ENCODE measurements around the gene FYB1.

GRCh38 chr5:39109606-39110005, 109.8 kb downstream of the FYB1 start:
- TF ChIP-seq CTCF (conservative IDR thresholded peaks at IDR 0.05 in 1 of 2, IDR thresholded peaks at IDR 0.05 in 1 of 2; ENCODE audit: extremely low read depth in 1 of 2, insufficient read depth in 1 of 2, low read depth in 1 of 2, low read length in 2 of 2) = no peak
- TF ChIP-seq EZH2 (IDR thresholded peaks at IDR 0.05; ENCODE audit: borderline replicate concordance, low read length) = no peak
